Suprapubic skin (tissue), 4 donors: ENCODE results near the gene RBM3. TPM values are rescaled to one million over a fixed set of nuclear protein-coding genes. Genes with fewer than 3 reads are reported as not detected.

ENCODE experiments used
- DNase-seq, 2 donors: peaks; one replicate each; pipeline ENCODE4 v3.0.0-alpha.2; 2019; ENCODE audit warnings: low spot score in 2 of 2
- H3K27ac ChIP-seq: fragments of 200-600 bp; sonication (generic); one replicate; pipeline ENCODE4 v1.5.1; 2019
- H3K27me3 ChIP-seq: fragments of 200-600 bp; sonication (generic); one replicate; pipeline ENCODE4 v1.5.1; 2019
- H3K36me3 ChIP-seq: fragments of 200-600 bp; sonication (generic); one replicate; pipeline ENCODE4 v1.5.1; 2019
- H3K4me1 ChIP-seq: fragments of 200-600 bp; sonication (generic); one replicate; pipeline ENCODE4 v1.5.1; 2019
- H3K4me3 ChIP-seq: fragments of 200-600 bp; sonication (generic); one replicate; pipeline ENCODE4 v1.5.1; 2019; ENCODE audit warnings: mild to moderate bottlenecking
- H3K9me3 ChIP-seq: fragments of 200-600 bp; sonication (generic); one replicate; pipeline ENCODE4 v1.5.1; 2019
- CTCF ChIP-seq, 2 donors: fragments of 200-600 bp in 1 of 2; fragments of 450-650 bp in 1 of 2; sonication (generic) in 1 of 2; IDR thresholded peaks; one replicate each; pipeline ENCODE4 v1.5.1; 2016 to 2019; ENCODE audit warnings: antibody characterized with exemption in 2 of 2, mild to moderate bottlenecking in 1 of 2, moderate library complexity in 1 of 2
- EP300 ChIP-seq: sonication (generic); formaldehyde crosslinking; IDR thresholded peaks from one replicate; pipeline ENCODE4 v1.6.1; 2017; ENCODE audit warnings: antibody characterized with exemption
- POLR2A ChIP-seq, 2 donors: fragments of 450-650 bp; IDR thresholded peaks; one replicate each; pipeline ENCODE4 v1.6.1; 2017; ENCODE audit warnings: antibody characterized with exemption in 2 of 2, mild to moderate bottlenecking in 2 of 2, moderate library complexity in 2 of 2
- POLR2AphosphoS5 ChIP-seq, 3 donors: sonication (generic); formaldehyde crosslinking; IDR thresholded peaks; one replicate each; pipeline ENCODE4 v1.6.1; 2017; ENCODE audit warnings: antibody characterized with exemption in 3 of 3
- WGBS: methylation state at CpG from one replicate; pipeline ENCODE4 v1.1.5; 2018; 5-methylcytosine and 5-hydroxymethylcytosine counted together
- total RNA-seq, 4 donors: library from RNA; depleted of rRNA; stranded (reverse); fragments of >200 nt; gene quantifications; one replicate each; pipeline ENCODE4 v1.1.0, GENCODE V29; 2016

RBM3 gene
- total RNA-seq, 4 donors from 2014 or later = 167 to 245 (median 204) TPM

- Histone ChIP-seq H3K36me3 (peaks cover 25% of the 10 kb centered on the region), H3K4me1 (peaks cover 21% of the 10 kb centered on the region), H3K27ac (peak overlapping the region; percentile 99), H3K27me3 (no peaks in the 10 kb centered on the region), H3K4me3 (peak overlapping the region; percentile 67), H3K9me3 (no peaks in the 10 kb centered on the region)
- DNase-seq = no peak
- TF ChIP-seq EP300 (no peak), POLR2A (IDR thresholded peaks at IDR 0.05) (no peak), CTCF (IDR thresholded peaks at IDR 0.05) (no peak)
- WGBS = 56% methylated on average over 6 of the region's 6 CpGs
Observed at GRCh38 chrX:48576108-48576507, 1.8 kb downstream of the RBM3 start.

- no peaks in the 10 kb centered on the region for H3K27me3 ChIP-seq
- WGBS = 64% methylated on average over 2 of the region's 2 CpGs
- TF ChIP-seq EP300 = no peak
- no peak for TF ChIP-seq POLR2A (IDR thresholded peaks at IDR 0.05)
- TF ChIP-seq POLR2AphosphoS5 (IDR thresholded peaks at IDR 0.05) = no peak
- TF ChIP-seq CTCF (IDR thresholded peaks at IDR 0.05) = no peak
- no peaks in the 10 kb centered on the region for H3K9me3 ChIP-seq
- H3K4me3 ChIP-seq = no peak overlapping the region
- DNase-seq = no peak
- H3K4me1 ChIP-seq = peaks cover 20% of the 10 kb centered on the region
- no peak overlapping the region for H3K27ac ChIP-seq
- peaks cover 25% of the 10 kb centered on the region for H3K36me3 ChIP-seq
Observed at GRCh38 chrX:48578661-48579128, 4.4 kb downstream of the RBM3 start.

DNA sequence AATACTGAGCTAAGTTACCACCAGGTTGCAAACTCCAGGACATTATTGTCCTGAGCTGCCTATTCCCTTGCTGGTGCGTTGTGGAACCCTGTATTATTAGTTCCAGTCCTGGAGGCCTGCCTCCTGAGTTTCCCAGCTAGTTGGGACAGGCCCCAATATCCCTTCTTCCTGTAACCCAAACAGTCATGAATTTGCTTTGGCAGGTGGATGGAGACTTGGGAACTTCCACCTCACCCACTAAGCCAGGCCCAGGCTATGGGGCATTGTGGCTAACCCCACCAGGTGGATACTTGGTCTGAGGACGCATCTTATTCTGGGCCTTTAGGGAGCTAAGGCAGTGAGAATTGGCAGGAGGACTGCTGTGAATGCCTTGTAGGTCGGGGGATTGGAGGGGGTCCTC lies 5.0 kb downstream of the RBM3 start:
- no peak overlapping the region for H3K27ac ChIP-seq
- no peaks in the 10 kb centered on the region for H3K9me3 ChIP-seq
- H3K4me3 ChIP-seq = no peak overlapping the region
- DNase-seq = no peak
- no peak for TF ChIP-seq CTCF (IDR thresholded peaks at IDR 0.05)
- no peak for TF ChIP-seq POLR2AphosphoS5 (IDR thresholded peaks at IDR 0.05)
- no peak for TF ChIP-seq POLR2A (IDR thresholded peaks at IDR 0.05)
- TF ChIP-seq EP300 = no peak
- H3K4me1 ChIP-seq = peaks cover 18% of the 10 kb centered on the region
- H3K36me3 ChIP-seq = peaks cover 25% of the 10 kb centered on the region
- H3K27me3 ChIP-seq = no peaks in the 10 kb centered on the region
- 38% methylated on average over 3 of the region's 3 CpGs for WGBS

- Histone ChIP-seq H3K27ac (peak overlapping the region; percentile 29), H3K36me3 (peaks cover 21% of the 10 kb centered on the region), H3K9me3 (no peaks in the 10 kb centered on the region), H3K27me3 (no peaks in the 10 kb centered on the region), H3K4me1 (peaks cover 12% of the 10 kb centered on the region), H3K4me3 (no peak overlapping the region)
- DNase-seq = no peak
- WGBS = 55% methylated on average over 1 of the region's 1 CpG
- TF ChIP-seq EP300 (no peak), POLR2AphosphoS5 (IDR thresholded peaks at IDR 0.05) (no peak), CTCF (IDR thresholded peaks at IDR 0.05) (no peak), POLR2A (IDR thresholded peaks at IDR 0.05) (no peak)
Observed at GRCh38 chrX:48580662-48581061, 6.4 kb downstream of the RBM3 start.

- Histone ChIP-seq H3K9me3 (no peaks in the 10 kb centered on the region), H3K4me3 (no peak overlapping the region), H3K27ac (no peak overlapping the region), H3K4me1 (no peaks in the 10 kb centered on the region), H3K27me3 (no peaks in the 10 kb centered on the region), H3K36me3 (no peaks in the 10 kb centered on the region)
- TF ChIP-seq EP300 = no peak
- TF ChIP-seq CTCF (IDR thresholded peaks at IDR 0.05) = no peak
- WGBS = 58% methylated on average over 2 of the region's 2 CpGs
- no peak for DNase-seq
Observed at GRCh38 chrX:48584698-48585097, 10.4 kb downstream of the RBM3 start.
